ENCODE measurements around the gene PCSK6.

The PCSK6 gene

GRCh38 chr15:101522091-101522490 lies 32.6 kb upstream of the PCSK6 start:
- no peak overlapping the region for H3K4me3 ChIP-seq (ENCODE audit: low read depth in 1 of 2, low read length in 2 of 2)
- no peaks in the 10 kb centered on the region for H3K4me1 ChIP-seq (ENCODE audit: control insufficient read depth in 1 of 2, insufficient read depth in 2 of 2, low read length in 2 of 2)
- peaks cover 6 to 7% of the 10 kb centered on the region in 2 donors for H3K9me3 ChIP-seq (ENCODE audit: control insufficient read depth in 1 of 2, low read length in 2 of 2)
- H3K27ac ChIP-seq (ENCODE audit: low read length), result no peak overlapping the region
- no peaks in the 10 kb centered on the region for H3K36me3 ChIP-seq (ENCODE audit: control insufficient read depth in 1 of 2, insufficient read depth in 2 of 2, low read length in 2 of 2)
- no peaks in the 10 kb centered on the region for H3K27me3 ChIP-seq (ENCODE audit: low read depth, low read length)

GRCh38 chr15:101521591-101521990 lies 32.1 kb upstream of the PCSK6 start:
- no peak overlapping the region for H3K4me3 ChIP-seq (ENCODE audit: low read depth in 1 of 2, low read length in 2 of 2)
- no peaks in the 10 kb centered on the region for H3K27me3 ChIP-seq (ENCODE audit: low read depth, low read length)
- H3K4me1 ChIP-seq (ENCODE audit: control insufficient read depth in 1 of 2, insufficient read depth in 2 of 2, low read length in 2 of 2), result no peaks in the 10 kb centered on the region
- H3K27ac ChIP-seq (ENCODE audit: low read length), result no peak overlapping the region
- H3K9me3 ChIP-seq (ENCODE audit: control insufficient read depth in 1 of 2, low read length in 2 of 2), result peaks cover 9 to 11% of the 10 kb centered on the region in 2 donors
- H3K36me3 ChIP-seq (ENCODE audit: control insufficient read depth in 1 of 2, insufficient read depth in 2 of 2, low read length in 2 of 2), result no peaks in the 10 kb centered on the region

- no peak overlapping the region for H3K4me3 ChIP-seq (ENCODE audit: low read depth in 1 of 2, low read length in 2 of 2)
- no peaks in the 10 kb centered on the region for H3K27me3 ChIP-seq (ENCODE audit: low read depth, low read length)
- no peak overlapping the region for H3K27ac ChIP-seq (ENCODE audit: low read length)
These were observed 31.6 kb upstream of the PCSK6 start for GRCh38 chr15:101521069-101521468.

GRCh38 chr15:101520395-101520794 lies 30.9 kb upstream of the PCSK6 start:
- Histone ChIP-seq H3K27ac (ENCODE audit: low read length) (no peak overlapping the region), H3K36me3 (ENCODE audit: control insufficient read depth in 1 of 2, insufficient read depth in 2 of 2, low read length in 2 of 2) (no peaks in the 10 kb centered on the region), H3K4me3 (ENCODE audit: low read depth in 1 of 2, low read length in 2 of 2) (no peak overlapping the region), H3K9me3 (ENCODE audit: control insufficient read depth in 1 of 2, low read length in 2 of 2) (peaks cover 12 to 15% of the 10 kb centered on the region in 2 donors), H3K4me1 (ENCODE audit: control insufficient read depth in 1 of 2, insufficient read depth in 2 of 2, low read length in 2 of 2) (no peaks in the 10 kb centered on the region), H3K27me3 (ENCODE audit: low read depth, low read length) (no peaks in the 10 kb centered on the region)

More at GRCh38 chr15:101521069-101521468, 31.6 kb upstream of the PCSK6 start:
- Histone ChIP-seq H3K36me3 (ENCODE audit: control insufficient read depth in 1 of 2, insufficient read depth in 2 of 2, low read length in 2 of 2) (no peaks in the 10 kb centered on the region), H3K9me3 (ENCODE audit: control insufficient read depth in 1 of 2, low read length in 2 of 2) (peaks cover 12 to 14% of the 10 kb centered on the region in 2 donors), H3K4me1 (ENCODE audit: control insufficient read depth in 1 of 2, insufficient read depth in 2 of 2, low read length in 2 of 2) (no peaks in the 10 kb centered on the region)

- no peak overlapping the region for H3K27ac ChIP-seq (ENCODE audit: low read length)
- no peaks in the 10 kb centered on the region for H3K36me3 ChIP-seq (ENCODE audit: control insufficient read depth in 1 of 2, insufficient read depth in 2 of 2, low read length in 2 of 2)
- H3K4me3 ChIP-seq (ENCODE audit: low read depth in 1 of 2, low read length in 2 of 2), result no peak overlapping the region
- H3K9me3 ChIP-seq (ENCODE audit: control insufficient read depth in 1 of 2, low read length in 2 of 2), result peaks cover 12 to 15% of the 10 kb centered on the region in 2 donors
- H3K4me1 ChIP-seq (ENCODE audit: control insufficient read depth in 1 of 2, insufficient read depth in 2 of 2, low read length in 2 of 2), result no peaks in the 10 kb centered on the region
- no peaks in the 10 kb centered on the region for H3K27me3 ChIP-seq (ENCODE audit: low read depth, low read length)
These were observed 28.0 kb upstream of the PCSK6 start for GRCh38 chr15:101517504-101517903.

GRCh38 chr15:101514318-101514717 lies 24.8 kb upstream of the PCSK6 start:
- no peaks in the 10 kb centered on the region for H3K4me1 ChIP-seq (ENCODE audit: control insufficient read depth in 1 of 2, insufficient read depth in 2 of 2, low read length in 2 of 2)
- H3K9me3 ChIP-seq (ENCODE audit: control insufficient read depth in 1 of 2, low read length in 2 of 2), result peaks cover 12 to 15% of the 10 kb centered on the region in 2 donors
- no peaks in the 10 kb centered on the region for H3K27me3 ChIP-seq (ENCODE audit: low read depth, low read length)
- no peaks in the 10 kb centered on the region for H3K36me3 ChIP-seq (ENCODE audit: control insufficient read depth in 1 of 2, insufficient read depth in 2 of 2, low read length in 2 of 2)
- no peak overlapping the region for H3K27ac ChIP-seq (ENCODE audit: low read length)
- H3K4me3 ChIP-seq (ENCODE audit: low read depth in 1 of 2, low read length in 2 of 2), result no peak overlapping the region

- Histone ChIP-seq H3K27ac (ENCODE audit: low read length) (no peak overlapping the region), H3K4me3 (ENCODE audit: low read depth in 1 of 2, low read length in 2 of 2) (no peak overlapping the region), H3K9me3 (ENCODE audit: control insufficient read depth in 1 of 2, low read length in 2 of 2) (peaks cover 4 to 6% of the 10 kb centered on the region in 2 donors), H3K4me1 (ENCODE audit: control insufficient read depth in 1 of 2, insufficient read depth in 2 of 2, low read length in 2 of 2) (no peaks in the 10 kb centered on the region), H3K27me3 (ENCODE audit: low read depth, low read length) (no peaks in the 10 kb centered on the region), H3K36me3 (ENCODE audit: control insufficient read depth in 1 of 2, insufficient read depth in 2 of 2, low read length in 2 of 2) (no peaks in the 10 kb centered on the region)
These were observed 22.2 kb upstream of the PCSK6 start for GRCh38 chr15:101511717-101512116.

- Histone ChIP-seq H3K27me3 (ENCODE audit: low read depth, low read length) (no peaks in the 10 kb centered on the region), H3K9me3 (ENCODE audit: control insufficient read depth in 1 of 2, low read length in 2 of 2) (no peaks in the 10 kb centered on the region), H3K36me3 (ENCODE audit: control insufficient read depth in 1 of 2, insufficient read depth in 2 of 2, low read length in 2 of 2) (no peaks in the 10 kb centered on the region), H3K4me1 (ENCODE audit: control insufficient read depth in 1 of 2, insufficient read depth in 2 of 2, low read length in 2 of 2) (no peaks in the 10 kb centered on the region), H3K4me3 (ENCODE audit: low read depth in 1 of 2, low read length in 2 of 2) (no peak overlapping the region), H3K27ac (ENCODE audit: low read length) (no peak overlapping the region)
These were observed 21.0 kb upstream of the PCSK6 start for GRCh38 chr15:101510212-101511197.

GRCh38 chr15:101509279-101509678 lies 19.8 kb upstream of the PCSK6 start:
- H3K27ac ChIP-seq (ENCODE audit: low read length), result no peak overlapping the region
- no peaks in the 10 kb centered on the region for H3K9me3 ChIP-seq (ENCODE audit: control insufficient read depth in 1 of 2, low read length in 2 of 2)
- H3K4me3 ChIP-seq (ENCODE audit: low read depth in 1 of 2, low read length in 2 of 2), result no peak overlapping the region
- H3K36me3 ChIP-seq (ENCODE audit: control insufficient read depth in 1 of 2, insufficient read depth in 2 of 2, low read length in 2 of 2), result no peaks in the 10 kb centered on the region
- no peaks in the 10 kb centered on the region for H3K27me3 ChIP-seq (ENCODE audit: low read depth, low read length)
- H3K4me1 ChIP-seq (ENCODE audit: control insufficient read depth in 1 of 2, insufficient read depth in 2 of 2, low read length in 2 of 2), result no peaks in the 10 kb centered on the region

- Histone ChIP-seq H3K9me3 (ENCODE audit: control insufficient read depth in 1 of 2, low read length in 2 of 2) (no peaks in the 10 kb centered on the region), H3K36me3 (ENCODE audit: control insufficient read depth in 1 of 2, insufficient read depth in 2 of 2, low read length in 2 of 2) (no peaks in the 10 kb centered on the region), H3K4me1 (ENCODE audit: control insufficient read depth in 1 of 2, insufficient read depth in 2 of 2, low read length in 2 of 2) (peaks cover 0 to 7% of the 10 kb centered on the region in 2 donors), H3K27me3 (ENCODE audit: low read depth, low read length) (no peaks in the 10 kb centered on the region), H3K4me3 (ENCODE audit: low read depth in 1 of 2, low read length in 2 of 2) (no peak overlapping the region), H3K27ac (ENCODE audit: low read length) (no peak overlapping the region)
These were observed 17.0 kb upstream of the PCSK6 start for GRCh38 chr15:101506491-101506890.

GRCh38 chr15:101505610-101506337 lies 16.3 kb upstream of the PCSK6 start:
- Histone ChIP-seq H3K27me3 (ENCODE audit: low read depth, low read length) (no peaks in the 10 kb centered on the region), H3K9me3 (ENCODE audit: control insufficient read depth in 1 of 2, low read length in 2 of 2) (no peaks in the 10 kb centered on the region), H3K4me3 (ENCODE audit: low read depth in 1 of 2, low read length in 2 of 2) (no peak overlapping the region), H3K27ac (ENCODE audit: low read length) (no peak overlapping the region), H3K36me3 (ENCODE audit: control insufficient read depth in 1 of 2, insufficient read depth in 2 of 2, low read length in 2 of 2) (no peaks in the 10 kb centered on the region), H3K4me1 (ENCODE audit: control insufficient read depth in 1 of 2, insufficient read depth in 2 of 2, low read length in 2 of 2) (peaks cover 3 to 14% of the 10 kb centered on the region in 2 donors)

Data from muscle layer of duodenum (tissue), 2 donors.